Mesenchymal stem cell (in vitro differentiated cells and primary cell): ENCODE measurements around the gene ITSN2.
A peak's percentile ranks its signal among the peaks of the same experiment; 100 is the strongest.

Source experiments
- DNase-seq: peaks from one replicate; pipeline ENCODE4 v3.0.0-alpha.2; 2013
- H2AFZ ChIP-seq: one replicate; pipeline ENCODE4 v1.6.1; 2013; ENCODE audit warnings: low read depth, mild to moderate bottlenecking, control low read depth, inconsistent platforms, low read length, moderate library complexity
- H2AK5ac ChIP-seq: 2 replicates; pipeline ENCODE4 v1.6.1; 2013; ENCODE audit warnings: low read length, moderate library complexity, mild to moderate bottlenecking, inconsistent platforms; ENCODE audit not compliant: severe bottlenecking
- H2BK120ac ChIP-seq: one replicate; pipeline ENCODE4 v1.6.1; 2013; ENCODE audit warnings: low read depth, mild to moderate bottlenecking, inconsistent platforms, low read length, moderate library complexity
- H2BK12ac ChIP-seq, 2 experiments: one replicate each; pipeline ENCODE4 v1.6.1; 2013; ENCODE audit warnings: inconsistent platforms in 2 of 2, low read length in 2 of 2, mild to moderate bottlenecking in 2 of 2, moderate library complexity in 2 of 2, control low read depth in 1 of 2
- H2BK15ac ChIP-seq: one replicate; pipeline ENCODE4 v1.6.1; 2013; ENCODE audit warnings: mild to moderate bottlenecking, low read depth, inconsistent platforms; ENCODE audit not compliant: poor library complexity, severe bottlenecking
- H2BK5ac ChIP-seq: 2 replicates; pipeline ENCODE4 v1.6.1; 2013; ENCODE audit warnings: low read depth, mild to moderate bottlenecking, low read length, control low read depth, inconsistent platforms; ENCODE audit not compliant: poor library complexity, severe bottlenecking
- H3K14ac ChIP-seq, 2 experiments: one replicate each; pipeline ENCODE4 v1.6.1; 2013; ENCODE audit warnings: inconsistent platforms in 2 of 2, low read length in 2 of 2, control low read depth in 1 of 2, mild to moderate bottlenecking in 1 of 2, moderate library complexity in 1 of 2
- H3K18ac ChIP-seq, 2 experiments: one replicate each; pipeline ENCODE4 v1.6.1; 2013; ENCODE audit warnings: inconsistent platforms in 2 of 2, low read length in 2 of 2, control low read depth in 1 of 2, low read depth in 1 of 2, mild to moderate bottlenecking in 1 of 2
- H3K23ac ChIP-seq, 2 experiments: one replicate each; pipeline ENCODE4 v1.6.1; 2013; ENCODE audit warnings: inconsistent platforms in 2 of 2, low read length in 2 of 2, mild to moderate bottlenecking in 2 of 2, moderate library complexity in 2 of 2, control low read depth in 1 of 2
- H3K27ac ChIP-seq: 2 replicates; pipeline ENCODE4 v1.5.1; 2013; ENCODE audit warnings: mild to moderate bottlenecking, moderate library complexity, low read length, control low read depth, inconsistent platforms; ENCODE audit not compliant: poor library complexity, severe bottlenecking
- H3K27me3 ChIP-seq, 2 experiments: 2 replicates each; pipeline versions ENCODE4 v1.6.1 to v1.7.0; 2013; ENCODE audit warnings: low read length in 2 of 2, mild to moderate bottlenecking in 2 of 2, moderate library complexity in 2 of 2, control low read depth in 1 of 2, inconsistent platforms in 1 of 2; ENCODE audit not compliant: control insufficient read depth in 1 of 2, insufficient read depth in 1 of 2
- H3K36me3 ChIP-seq, 2 experiments: 2 replicates each; pipeline versions ENCODE4 v1.6.1 to v1.7.0; 2013; ENCODE audit warnings: low read length in 2 of 2, control low read depth in 1 of 2, inconsistent platforms in 1 of 2, low read depth in 1 of 2, mild to moderate bottlenecking in 1 of 2; ENCODE audit not compliant: insufficient read depth in 2 of 2, control insufficient read depth in 1 of 2
- H3K4ac ChIP-seq, 2 experiments: one replicate each; pipeline ENCODE4 v1.6.1; 2013; ENCODE audit warnings: inconsistent platforms in 2 of 2, low read length in 2 of 2, mild to moderate bottlenecking in 2 of 2, moderate library complexity in 2 of 2, control low read depth in 1 of 2, low read depth in 1 of 2
- H3K4me1 ChIP-seq: 2 replicates; pipeline ENCODE4 v1.6.1; 2013; ENCODE audit warnings: low read depth, low read length, control low read depth; ENCODE audit not compliant: control insufficient read depth, insufficient read depth
- H3K4me2 ChIP-seq: 2 replicates; pipeline ENCODE4 v1.6.1; 2013; ENCODE audit warnings: low read length, mild to moderate bottlenecking, inconsistent platforms; ENCODE audit not compliant: poor library complexity, severe bottlenecking
- H3K4me3 ChIP-seq, 2 experiments: 2 replicates each; pipeline versions ENCODE4 v1.5.1 to v1.7.0; 2013; ENCODE audit warnings: low read length in 2 of 2, mild to moderate bottlenecking in 2 of 2, control low read depth in 1 of 2, low read depth in 1 of 2; ENCODE audit not compliant: insufficient read depth in 1 of 2
- H3K79me1 ChIP-seq: replicated peaks from 2 replicates; pipeline ENCODE4 v1.6.1; 2013; ENCODE audit warnings: mild to moderate bottlenecking, control low read depth, low read length, inconsistent platforms; ENCODE audit not compliant: poor library complexity, severe bottlenecking
- H3K9ac ChIP-seq: 2 replicates; pipeline ENCODE4 v1.7.0; 2013; ENCODE audit warnings: mild to moderate bottlenecking, low read length, moderate library complexity
- H3K9me3 ChIP-seq: 2 replicates; pipeline ENCODE4 v1.7.0; 2013; ENCODE audit warnings: mild to moderate bottlenecking, low read length; ENCODE audit not compliant: control insufficient read depth
- H4K8ac ChIP-seq: one replicate; pipeline ENCODE4 v1.6.1; 2013; ENCODE audit warnings: inconsistent platforms, mild to moderate bottlenecking, low read length, moderate library complexity
- H4K91ac ChIP-seq: one replicate; pipeline ENCODE4 v1.6.1; 2013; ENCODE audit warnings: mild to moderate bottlenecking, low read length, inconsistent platforms
- WGBS: methylation state at CpG from one replicate; pipeline ENCODE4 v1.1.7; 2013; ENCODE audit warnings: mixed read lengths; 5-methylcytosine and 5-hydroxymethylcytosine counted together

Gene ITSN2

DNA sequence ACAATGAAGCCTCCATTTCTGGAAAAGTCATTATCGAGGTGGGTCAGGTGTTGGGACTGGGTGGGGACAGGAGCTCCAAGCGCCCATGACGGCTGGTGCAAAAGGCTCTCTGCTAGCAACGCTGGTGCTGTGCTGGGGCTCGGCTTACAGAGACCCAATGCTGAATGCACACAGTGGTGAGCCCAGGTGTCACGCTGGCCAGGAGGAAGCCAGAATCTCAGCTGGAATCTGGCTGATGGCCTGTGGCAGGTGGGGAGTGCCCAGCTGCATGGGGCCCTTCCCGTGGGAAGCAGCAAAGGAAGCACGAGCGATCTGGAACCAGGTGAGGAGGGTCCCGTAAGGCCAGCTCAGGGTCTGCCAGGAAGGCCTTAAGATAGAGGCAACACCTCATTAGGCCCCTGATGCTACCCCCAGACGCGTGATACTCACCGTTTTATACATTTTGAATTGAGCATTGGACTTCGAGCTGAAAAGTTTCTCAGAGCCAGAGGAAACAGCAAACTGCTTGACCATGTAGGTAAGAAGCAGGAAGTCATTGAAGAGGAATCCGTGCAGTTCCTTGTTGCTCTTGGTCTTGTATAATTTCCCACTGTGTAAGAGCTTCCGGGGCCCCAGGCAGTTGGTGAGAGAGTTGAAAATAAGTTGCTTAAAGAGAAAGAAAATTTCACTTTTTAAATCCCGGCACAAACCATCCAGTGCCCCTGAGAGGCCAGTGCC, 150.8 kb downstream of the ITSN2 start:
- Histone ChIP-seq H2BK12ac (no peak overlapping the region), H3K36me3 (peaks cover 50 to 72% of the 10 kb centered on the region in 2 experiments), H2AFZ (no peak overlapping the region), H3K4me2 (no peak overlapping the region), H3K4me3 (no peak overlapping the region), H2BK15ac (no peak overlapping the region), H3K9ac (no peak overlapping the region), H3K27me3 (no peaks in the 10 kb centered on the region), H2BK120ac (no peak overlapping the region), H3K27ac (peak overlapping the region; percentile 27), H3K23ac (no peak overlapping the region), H2BK5ac (no peak overlapping the region), H3K4ac (no peak overlapping the region), H3K4me1 (peaks cover 22% of the 10 kb centered on the region), H2AK5ac (no peak overlapping the region), H3K9me3 (no peaks in the 10 kb centered on the region), H4K91ac (no peak overlapping the region), H3K18ac (no peak overlapping the region), H4K8ac (no peak overlapping the region), H3K14ac (no peak overlapping the region), H3K79me1 (no peaks in the 10 kb centered on the region)
- no peak for DNase-seq
- WGBS = 96% methylated on average over 16 of the region's 17 CpGs

DNA sequence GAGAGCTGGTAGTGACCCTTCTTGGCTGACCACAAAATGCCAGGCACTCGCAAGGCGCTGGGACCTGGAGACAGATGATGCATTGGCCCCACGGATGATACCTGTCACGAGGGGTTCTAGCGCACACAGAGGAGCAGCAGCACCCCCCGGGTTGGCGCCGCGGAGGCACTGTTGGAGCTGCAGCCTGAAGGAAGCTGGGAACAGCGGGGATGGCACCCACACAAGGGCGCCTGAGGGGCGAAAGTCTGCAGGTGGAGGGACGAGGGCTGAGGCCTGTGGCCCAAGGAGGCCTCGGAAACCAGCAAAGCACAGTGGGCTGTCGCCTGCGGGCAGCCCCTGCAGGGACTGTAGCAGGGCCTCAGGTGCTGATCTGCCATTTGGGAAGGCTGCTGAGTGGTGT, 151.8 kb downstream of the ITSN2 start:
- Histone ChIP-seq H3K27ac (no peak overlapping the region), H3K27me3 (no peaks in the 10 kb centered on the region), H3K4me2 (no peak overlapping the region), H3K4me1 (peaks cover 29% of the 10 kb centered on the region), H2BK12ac (no peak overlapping the region), H3K9ac (no peak overlapping the region), H3K23ac (no peak overlapping the region), H3K4ac (no peak overlapping the region), H3K18ac (no peak overlapping the region), H2BK120ac (no peak overlapping the region), H2BK15ac (no peak overlapping the region), H3K14ac (no peak overlapping the region), H3K4me3 (no peak overlapping the region), H3K36me3 (peaks cover 58 to 78% of the 10 kb centered on the region in 2 experiments), H2AFZ (no peak overlapping the region), H2BK5ac (no peak overlapping the region), H2AK5ac (no peak overlapping the region), H3K9me3 (no peaks in the 10 kb centered on the region), H3K79me1 (no peaks in the 10 kb centered on the region), H4K8ac (no peak overlapping the region), H4K91ac (no peak overlapping the region)
- no peak for DNase-seq
- 96% methylated on average over 16 of the region's 16 CpGs for WGBS

DNA sequence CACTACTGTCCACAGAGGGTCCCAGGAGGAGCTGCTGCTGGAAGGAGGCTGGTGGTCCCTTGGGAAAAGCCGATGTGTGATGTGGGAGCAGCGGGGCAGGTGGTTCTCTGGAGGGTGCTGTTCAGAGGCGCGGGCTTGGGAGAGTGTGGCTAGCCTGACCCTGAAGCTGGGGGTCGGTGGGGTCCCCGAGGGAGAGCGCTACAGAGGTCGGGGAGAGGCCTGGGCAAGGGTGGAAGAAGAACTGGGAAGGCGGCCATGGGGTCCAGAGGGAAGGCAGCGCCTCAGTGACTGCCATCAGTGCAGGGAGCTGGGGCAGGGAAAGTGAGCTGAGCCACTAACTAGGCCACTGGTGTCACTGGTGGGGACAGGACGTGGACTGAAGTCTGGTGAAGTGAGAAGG, 153.0 kb downstream of the ITSN2 start:
- DNase-seq = no peak
- Histone ChIP-seq H2BK12ac (no peak overlapping the region), H3K4me3 (no peak overlapping the region)

DNA sequence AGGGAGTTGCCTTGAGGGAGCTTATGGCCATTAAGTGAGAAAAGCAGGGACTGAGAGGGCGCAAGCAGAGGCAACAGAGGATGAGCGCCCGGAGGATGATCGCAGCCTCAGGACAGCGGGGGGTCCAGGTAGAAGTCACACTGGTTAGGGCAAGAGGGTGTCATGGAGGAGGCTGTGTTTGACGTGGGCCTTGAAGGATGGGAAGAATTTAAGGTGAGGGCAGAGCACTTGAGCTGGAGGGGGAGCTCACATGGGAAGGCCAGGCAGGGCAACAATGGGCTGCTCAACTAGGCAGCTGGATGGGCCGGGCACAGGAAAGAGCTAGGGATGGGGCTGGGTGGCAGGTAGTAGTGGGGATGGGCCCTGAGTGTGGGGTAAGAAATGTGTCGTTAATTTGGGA, 153.6 kb downstream of the ITSN2 start:
- Histone ChIP-seq H3K4me3 (no peak overlapping the region), H3K4me1 (peaks cover 28% of the 10 kb centered on the region), H3K4me2 (no peak overlapping the region), H2BK120ac (no peak overlapping the region), H3K18ac (no peak overlapping the region), H4K91ac (no peak overlapping the region), H3K79me1 (no peaks in the 10 kb centered on the region), H3K27ac (no peak overlapping the region), H2BK15ac (no peak overlapping the region), H3K23ac (no peak overlapping the region), H3K9ac (no peak overlapping the region), H3K14ac (no peak overlapping the region), H2AFZ (no peak overlapping the region), H4K8ac (no peak overlapping the region), H3K9me3 (no peaks in the 10 kb centered on the region), H2BK5ac (no peak overlapping the region), H2BK12ac (no peak overlapping the region), H2AK5ac (no peak overlapping the region), H3K36me3 (peaks cover 58 to 80% of the 10 kb centered on the region in 2 experiments), H3K27me3 (no peaks in the 10 kb centered on the region), H3K4ac (no peak overlapping the region)
- 83% methylated on average over 8 of the region's 8 CpGs for WGBS
- DNase-seq = no peak

More for the DNA sequence above, 153.0 kb downstream of the ITSN2 start:
- Histone ChIP-seq H2AFZ (no peak overlapping the region), H4K91ac (no peak overlapping the region), H3K4ac (no peak overlapping the region), H3K18ac (no peak overlapping the region), H3K14ac (no peak overlapping the region), H3K9me3 (no peaks in the 10 kb centered on the region), H4K8ac (no peak overlapping the region), H3K27me3 (no peaks in the 10 kb centered on the region), H3K23ac (no peak overlapping the region), H3K4me2 (no peak overlapping the region), H2BK5ac (no peak overlapping the region), H2AK5ac (no peak overlapping the region), H2BK15ac (no peak overlapping the region), H3K79me1 (no peaks in the 10 kb centered on the region), H3K27ac (no peak overlapping the region), H2BK120ac (no peak overlapping the region), H3K9ac (no peak overlapping the region), H3K4me1 (peaks cover 29% of the 10 kb centered on the region), H3K36me3 (peaks cover 61 to 85% of the 10 kb centered on the region in 2 experiments)
- WGBS = 91% methylated on average over 11 of the region's 11 CpGs
